Hepatocyte (in vitro differentiated cells): ENCODE results near the gene TRIM29. TPM values are rescaled to one million over a fixed set of nuclear protein-coding genes. Genes with fewer than 3 reads are reported as not detected.

Experiments used
- DNase-seq: peaks from one replicate; pipeline ENCODE4 v3.0.0-alpha.2; 2016; ENCODE audit warnings: low spot score
- H2AFZ ChIP-seq: fragments of 200-600 bp; sonication (generic); 2 replicates; pipeline ENCODE4 v1.6.0; 2016; ENCODE audit warnings: antibody characterized with exemption, mild to moderate bottlenecking
- H3K27ac ChIP-seq: fragments of 200-600 bp; sonication (generic); 2 replicates; pipeline ENCODE4 v1.5.1; 2016; ENCODE audit warnings: mild to moderate bottlenecking
- H3K27me3 ChIP-seq: fragments of 200-600 bp; sonication (generic); 2 replicates; pipeline ENCODE4 v1.6.1; 2016
- H3K36me3 ChIP-seq: fragments of 200-600 bp; sonication (generic); replicated peaks from 2 replicates; pipeline ENCODE4 v1.5.1; 2016; ENCODE audit warnings: low read depth; ENCODE audit not compliant: insufficient read depth
- H3K4me1 ChIP-seq: fragments of 200-600 bp; sonication (generic); 2 replicates; pipeline ENCODE4 v1.5.1; 2016; ENCODE audit warnings: mild to moderate bottlenecking, moderate library complexity; ENCODE audit not compliant: insufficient read depth
- H3K4me2 ChIP-seq: fragments of 200-600 bp; sonication (generic); 2 replicates; pipeline ENCODE4 v1.6.0; 2016
- H3K4me3 ChIP-seq: fragments of 200-600 bp; sonication (generic); 2 replicates; pipeline ENCODE4 v1.5.1; 2016; ENCODE audit warnings: mild to moderate bottlenecking
- H3K79me2 ChIP-seq: fragments of 200-600 bp; sonication (generic); 2 replicates; pipeline ENCODE4 v1.6.0; 2017; ENCODE audit warnings: mild to moderate bottlenecking
- H3K9me2 ChIP-seq: fragments of 200-600 bp; sonication (generic); replicated peaks from 2 replicates; pipeline ENCODE4 v1.6.0; 2017; ENCODE audit warnings: mild to moderate bottlenecking; ENCODE audit not compliant: insufficient read depth
- H3K9me3 ChIP-seq: fragments of 200-600 bp; sonication (generic); 2 replicates; pipeline ENCODE4 v1.5.1; 2016; ENCODE audit warnings: low read depth, mild to moderate bottlenecking
- H4K20me1 ChIP-seq: fragments of 200-600 bp; sonication (generic); 2 replicates; pipeline ENCODE4 v1.6.0; 2016; ENCODE audit warnings: mild to moderate bottlenecking; ENCODE audit not compliant: insufficient read depth, poor library complexity, severe bottlenecking
- CTCF ChIP-seq: fragments of 200-600 bp; sonication (generic); IDR thresholded peaks from 2 replicates; pipeline ENCODE4 v1.5.1; 2016; ENCODE audit warnings: antibody characterized with exemption, mild to moderate bottlenecking; ENCODE audit not compliant: poor library complexity
- EZH2 ChIP-seq: fragments of 200-600 bp; sonication (generic); IDR thresholded peaks from 2 replicates; pipeline ENCODE4 v1.6.1; 2016; ENCODE audit warnings: antibody characterized with exemption, mild to moderate bottlenecking, borderline replicate concordance
- EZH2phosphoT487 ChIP-seq: fragments of 200-600 bp; sonication (generic); IDR thresholded peaks from one replicate; pipeline ENCODE4 v1.6.1; 2018; ENCODE audit warnings: antibody characterized with exemption, mild to moderate bottlenecking, low read depth, moderate library complexity; ENCODE audit not compliant: unreplicated experiment, severe bottlenecking
- WGBS: methylation state at CpG from one replicate; pipeline ENCODE4 v1.1.6; 2016; ENCODE audit warnings: low lambda C conversion rate; ENCODE audit errors: missing lambda C conversion rate; 5-methylcytosine and 5-hydroxymethylcytosine counted together
- polyA plus RNA-seq: library from polyadenylated mRNA; unstranded; fragments of >200 nt; fragmentation: Nextera tagmentation; extraction: Ambion mirVana; gene quantifications from 2 replicates; pipeline ENCODE4 v1.2.1, GENCODE V29; 2016
- total RNA-seq: library from RNA; depleted of rRNA; stranded (reverse); fragments of >200 nt; gene quantifications from 2 replicates; pipeline ENCODE4 v1.2.3, GENCODE V29; 2014

TRIM29 gene
- total and polyA plus RNA-seq, 2 experiments from 2014 or later = 7.7 to 8.5 TPM

GRCh38 chr11:120178561-120179056 is 40.7 kb upstream of the TRIM29 start:
- Histone ChIP-seq H3K4me1 (peaks cover 28% of the 10 kb centered on the region), H3K9me3 (no peaks in the 10 kb centered on the region), H3K9me2 (no peaks in the 10 kb centered on the region), H3K27me3 (no peaks in the 10 kb centered on the region), H3K27ac (no peak overlapping the region), H3K36me3 (no peaks in the 10 kb centered on the region), H3K4me3 (no peak overlapping the region), H4K20me1 (no peaks in the 10 kb centered on the region), H2AFZ (no peak overlapping the region), H3K4me2 (no peak overlapping the region), H3K79me2 (no peaks in the 10 kb centered on the region)
- TF ChIP-seq EZH2 = no peak
- no peak for TF ChIP-seq CTCF
- no peak for TF ChIP-seq EZH2phosphoT487
- DNase-seq = no peak
- 66% methylated on average over 5 of the region's 5 CpGs for WGBS

- no peak for DNase-seq
- Histone ChIP-seq H3K79me2 (no peaks in the 10 kb centered on the region), H2AFZ (no peak overlapping the region), H3K9me2 (no peaks in the 10 kb centered on the region), H3K4me2 (no peak overlapping the region), H3K4me1 (peaks cover 19% of the 10 kb centered on the region), H4K20me1 (no peaks in the 10 kb centered on the region), H3K4me3 (no peak overlapping the region), H3K27ac (no peak overlapping the region), H3K9me3 (no peaks in the 10 kb centered on the region), H3K27me3 (peaks cover 3% of the 10 kb centered on the region), H3K36me3 (no peaks in the 10 kb centered on the region)
- TF ChIP-seq EZH2phosphoT487 = no peak
- no peak for TF ChIP-seq EZH2
- 76% methylated on average over 4 of the region's 4 CpGs for WGBS
Measured at GRCh38 chr11:120174866-120175265, 37.0 kb upstream of the TRIM29 start.

- H3K9me2 ChIP-seq = no peaks in the 10 kb centered on the region
- WGBS = 60% methylated on average over 5 of the region's 5 CpGs
- TF ChIP-seq EZH2 (no peak), CTCF (no peak), EZH2phosphoT487 (no peak)
- H4K20me1 ChIP-seq = no peaks in the 10 kb centered on the region
- no peak overlapping the region for H3K4me2 ChIP-seq
- H2AFZ ChIP-seq = no peak overlapping the region
- no peaks in the 10 kb centered on the region for H3K9me3 ChIP-seq
- no peaks in the 10 kb centered on the region for H3K79me2 ChIP-seq
- H3K36me3 ChIP-seq = no peaks in the 10 kb centered on the region
- no peak overlapping the region for H3K4me3 ChIP-seq
- H3K27ac ChIP-seq = peak overlapping the region; percentile 37
- peaks cover 25% of the 10 kb centered on the region for H3K4me1 ChIP-seq
- H3K27me3 ChIP-seq = peaks cover 3% of the 10 kb centered on the region
- DNase-seq = no peak
Measured at GRCh38 chr11:120173807-120174206, 35.9 kb upstream of the TRIM29 start.

- Histone ChIP-seq H3K36me3 (no peaks in the 10 kb centered on the region), H4K20me1 (no peaks in the 10 kb centered on the region), H3K4me3 (no peak overlapping the region), H3K4me1 (peaks cover 27% of the 10 kb centered on the region), H2AFZ (no peak overlapping the region), H3K27ac (peak overlapping the region; percentile 52), H3K9me3 (no peaks in the 10 kb centered on the region), H3K9me2 (no peaks in the 10 kb centered on the region), H3K27me3 (peaks cover 4% of the 10 kb centered on the region), H3K79me2 (no peaks in the 10 kb centered on the region), H3K4me2 (no peak overlapping the region)
- no peak for DNase-seq
- TF ChIP-seq EZH2 = no peak
- TF ChIP-seq CTCF = no peak
- no peak for TF ChIP-seq EZH2phosphoT487
- WGBS = 64% methylated on average over 11 of the region's 11 CpGs
Measured at GRCh38 chr11:120173019-120173705, 35.2 kb upstream of the TRIM29 start.
